Osteoblast (primary cell): ENCODE measurements around the gene CHD9NB. TPM values are rescaled to one million over a fixed set of nuclear protein-coding genes. Genes with fewer than 3 reads are reported as not detected.
A peak's percentile ranks its signal among the peaks of the same experiment; 100 is the strongest.

Source experiments
- DNase-seq: peaks from one replicate; pipeline ENCODE4 v3.0.0; 2011; ENCODE audit warnings: low spot score, mixed read lengths; ENCODE audit not compliant: insufficient read length; ENCODE audit errors: missing footprints
- H2AFZ ChIP-seq: 2 replicates; pipeline ENCODE4 v1.6.0; 2011; ENCODE audit warnings: mild to moderate bottlenecking, low read length
- H3K27ac ChIP-seq: 2 replicates; pipeline ENCODE4 v1.5.1; 2011; ENCODE audit warnings: mild to moderate bottlenecking, low read depth, low read length, moderate library complexity
- H3K27me3 ChIP-seq: 2 replicates; pipeline ENCODE4 v1.6.0; 2012; ENCODE audit warnings: mild to moderate bottlenecking, control low read depth, inconsistent platforms, low read length, moderate library complexity; ENCODE audit not compliant: insufficient read depth
- H3K36me3 ChIP-seq: 2 replicates; pipeline ENCODE4 v1.5.1; 2011; ENCODE audit warnings: mild to moderate bottlenecking, low read length, control low read depth, moderate library complexity; ENCODE audit not compliant: insufficient read depth
- H3K4me1 ChIP-seq: 2 replicates; pipeline ENCODE4 v1.5.1; 2011; ENCODE audit warnings: mild to moderate bottlenecking, low read length, control low read depth, moderate library complexity; ENCODE audit not compliant: insufficient read depth
- H3K4me2 ChIP-seq: 2 replicates; pipeline ENCODE4 v1.6.0; 2011; ENCODE audit warnings: mild to moderate bottlenecking, low read length; ENCODE audit not compliant: insufficient read depth
- H3K4me3 ChIP-seq: fragments of 200-600 bp; sonication (generic); 3 replicates; pipeline ENCODE4 v1.5.1; 2012; ENCODE audit warnings: mild to moderate bottlenecking, low read length, inconsistent platforms; ENCODE audit not compliant: insufficient read depth
- H3K79me2 ChIP-seq: 2 replicates; pipeline ENCODE4 v1.6.0; 2012; ENCODE audit warnings: mild to moderate bottlenecking, low read length, control low read depth, inconsistent platforms; ENCODE audit not compliant: insufficient read depth
- H3K9me3 ChIP-seq: 2 replicates; pipeline ENCODE4 v1.5.1; 2011; ENCODE audit warnings: low read depth, low read length, control low read depth
- H4K20me1 ChIP-seq: 2 replicates; pipeline ENCODE4 v1.6.0; 2012; ENCODE audit warnings: mild to moderate bottlenecking, low read length, control low read depth; ENCODE audit not compliant: insufficient read depth
- total RNA-seq: library from RNA; depleted of rRNA; stranded (reverse); fragments of >200 nt; gene quantifications from 2 replicates; pipeline ENCODE4 v1.2.3, GENCODE V29; 2012
- TF ChIP-seq, protein P1 (sequence below): IDR thresholded peaks from 2 replicates; pipeline ENCODE4 v1.5.1; 2011; ENCODE audit warnings: mild to moderate bottlenecking, low read depth, low read length, moderate library complexity; ENCODE audit errors: extremely low read depth

The CHD9NB gene
- 1.1 and 2.1 TPM in 2 replicates for total RNA-seq

DNA sequence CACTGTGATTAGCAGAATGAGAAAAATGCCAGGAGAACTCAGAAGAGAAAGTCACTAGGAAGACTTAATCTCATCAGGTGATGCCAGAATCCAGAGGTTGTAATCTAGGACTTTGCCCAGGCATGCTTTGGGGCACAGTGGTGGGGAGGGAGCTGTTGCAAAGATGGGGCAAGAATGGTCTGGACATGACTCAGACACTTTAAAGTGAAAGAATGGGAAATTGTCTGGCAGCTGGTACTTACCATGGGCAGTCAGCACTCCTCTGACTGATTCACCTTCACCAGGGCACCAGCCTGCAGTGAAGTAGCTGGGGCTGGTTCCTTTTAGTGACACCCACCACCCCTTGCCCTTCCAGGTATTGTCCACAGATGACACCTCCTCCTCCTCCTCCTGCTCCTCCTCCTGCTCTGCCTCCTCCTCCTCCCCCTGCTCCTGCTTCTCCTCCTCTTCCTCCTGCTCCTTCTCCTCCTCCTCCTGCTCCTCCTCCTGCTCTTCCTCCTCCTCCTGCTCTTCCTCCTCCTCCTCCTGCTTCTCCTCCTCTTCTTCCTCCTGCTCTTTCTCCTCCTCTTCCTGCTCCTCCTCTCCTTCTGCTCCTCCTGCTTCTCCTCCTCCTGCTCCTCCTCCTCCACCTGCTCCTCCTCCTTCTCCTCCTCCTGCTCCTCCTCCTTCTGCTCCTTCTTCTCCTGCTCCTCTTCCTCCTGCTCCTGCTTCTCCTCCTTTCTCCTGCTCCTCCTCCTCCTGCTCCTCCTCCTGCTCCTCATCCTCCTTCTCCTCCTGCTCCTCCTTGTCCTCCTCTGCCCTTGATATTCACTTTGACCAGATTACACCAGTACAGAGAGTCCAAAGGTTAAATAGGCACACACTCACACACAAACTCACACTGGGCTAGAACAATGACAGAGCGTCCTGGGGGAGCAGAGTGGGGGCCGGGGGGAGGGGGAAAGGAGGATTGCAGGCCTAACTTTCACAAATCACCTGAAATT, at the start of gene CHD9NB:
TSS of gene CHD9NB (minus strand) at position 379 of the 983 bp plus-strand sequence. CDS start 8,739 bp downstream, outside the sequence.
- H3K4me3 ChIP-seq: peak within 1 kb of the TSS; percentile 47
- no peaks in the 10 kb centered on the region for H3K9me3 ChIP-seq
- H3K36me3 ChIP-seq: no peaks in the 10 kb centered on the region
- TF ChIP-seq, protein P1, sequence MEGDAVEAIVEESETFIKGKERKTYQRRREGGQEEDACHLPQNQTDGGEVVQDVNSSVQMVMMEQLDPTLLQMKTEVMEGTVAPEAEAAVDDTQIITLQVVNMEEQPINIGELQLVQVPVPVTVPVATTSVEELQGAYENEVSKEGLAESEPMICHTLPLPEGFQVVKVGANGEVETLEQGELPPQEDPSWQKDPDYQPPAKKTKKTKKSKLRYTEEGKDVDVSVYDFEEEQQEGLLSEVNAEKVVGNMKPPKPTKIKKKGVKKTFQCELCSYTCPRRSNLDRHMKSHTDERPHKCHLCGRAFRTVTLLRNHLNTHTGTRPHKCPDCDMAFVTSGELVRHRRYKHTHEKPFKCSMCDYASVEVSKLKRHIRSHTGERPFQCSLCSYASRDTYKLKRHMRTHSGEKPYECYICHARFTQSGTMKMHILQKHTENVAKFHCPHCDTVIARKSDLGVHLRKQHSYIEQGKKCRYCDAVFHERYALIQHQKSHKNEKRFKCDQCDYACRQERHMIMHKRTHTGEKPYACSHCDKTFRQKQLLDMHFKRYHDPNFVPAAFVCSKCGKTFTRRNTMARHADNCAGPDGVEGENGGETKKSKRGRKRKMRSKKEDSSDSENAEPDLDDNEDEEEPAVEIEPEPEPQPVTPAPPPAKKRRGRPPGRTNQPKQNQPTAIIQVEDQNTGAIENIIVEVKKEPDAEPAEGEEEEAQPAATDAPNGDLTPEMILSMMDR: no peak
- peaks cover 7% of the 10 kb centered on the region for H3K79me2 ChIP-seq
- no peaks in the 10 kb centered on the region for H4K20me1 ChIP-seq
- peaks cover 31% of the 10 kb centered on the region for H3K4me1 ChIP-seq
- H3K27me3 ChIP-seq: no peaks in the 10 kb centered on the region
- peak; percentile 94 for DNase-seq
- peak within 1 kb of the TSS; percentile 30 for H3K27ac ChIP-seq
- peak within 1 kb of the TSS; percentile 55 for H3K4me2 ChIP-seq
- H2AFZ ChIP-seq: peak within 1 kb of the TSS; percentile 5

DNA sequence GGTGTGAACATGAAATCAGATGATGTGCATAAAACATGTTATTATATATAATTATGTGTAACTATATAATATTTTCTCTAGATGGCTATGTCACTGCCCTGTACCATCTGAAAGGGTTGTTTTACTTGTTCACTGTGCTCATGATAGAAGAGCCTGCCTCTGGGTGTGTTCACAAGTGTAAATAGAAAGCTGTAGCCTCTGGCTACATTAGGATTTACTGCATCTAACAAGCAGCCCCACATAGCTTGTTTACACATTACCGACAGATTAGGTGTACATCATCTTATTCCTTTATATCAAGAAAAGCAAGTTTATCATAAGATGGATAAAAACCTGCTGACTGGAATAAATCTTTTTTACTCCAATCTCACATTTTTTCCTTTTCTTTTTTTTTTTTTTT, 48.2 kb upstream of the CHD9NB start:
- H3K27me3 ChIP-seq: no peaks in the 10 kb centered on the region
- H3K36me3 ChIP-seq: no peaks in the 10 kb centered on the region
- H3K9me3 ChIP-seq: no peaks in the 10 kb centered on the region
- no peak overlapping the region for H3K4me2 ChIP-seq
- no peak overlapping the region for H3K27ac ChIP-seq
- TF ChIP-seq, protein P1: no peak
- peaks cover 21% of the 10 kb centered on the region for H3K4me1 ChIP-seq
- DNase-seq: no peak
- no peaks in the 10 kb centered on the region for H4K20me1 ChIP-seq
- H2AFZ ChIP-seq: no peak overlapping the region
- peaks cover 40% of the 10 kb centered on the region for H3K79me2 ChIP-seq
- H3K4me3 ChIP-seq: no peak overlapping the region

DNA sequence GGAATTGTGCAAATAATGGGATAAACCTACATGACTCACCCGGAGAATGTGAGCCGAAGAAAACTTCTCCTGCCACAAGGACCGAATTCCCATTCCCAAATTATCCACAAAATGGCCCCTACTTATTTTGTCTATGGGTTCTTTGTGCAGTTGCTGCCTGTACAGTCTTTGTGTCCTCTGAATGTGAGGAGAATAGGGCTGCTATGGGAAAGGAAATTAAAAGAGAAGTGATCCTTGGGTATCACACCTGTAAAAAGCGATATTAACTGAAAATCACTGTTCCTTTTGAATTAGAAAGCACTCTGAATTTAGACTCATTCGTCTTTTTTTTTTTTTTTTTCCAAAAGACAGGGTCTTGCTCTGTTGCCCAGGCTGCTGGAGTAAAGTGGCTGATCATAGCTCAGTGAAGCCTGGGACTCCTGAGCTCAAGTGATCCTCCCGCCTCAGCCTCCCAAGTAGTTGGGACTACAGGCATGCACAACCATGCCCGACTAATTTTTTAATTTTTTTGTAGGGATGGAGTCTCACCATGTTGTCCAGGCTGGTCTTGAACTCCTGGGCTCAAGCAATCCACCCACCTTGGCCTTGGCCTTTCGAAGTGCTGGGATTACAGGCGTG, 47.5 kb upstream of the CHD9NB start:
- H2AFZ ChIP-seq: peak overlapping the region; percentile 47

More for the DNA sequence above, 47.5 kb upstream of the CHD9NB start:
- H3K4me2 ChIP-seq: peak overlapping the region; percentile 84
- H3K4me1 ChIP-seq: peaks cover 21% of the 10 kb centered on the region
- TF ChIP-seq, protein P1: no peak
- peak overlapping the region; percentile 59 for H3K4me3 ChIP-seq
- H3K79me2 ChIP-seq: peaks cover 37% of the 10 kb centered on the region
- H4K20me1 ChIP-seq: no peaks in the 10 kb centered on the region
- H3K9me3 ChIP-seq: no peaks in the 10 kb centered on the region
- no peaks in the 10 kb centered on the region for H3K27me3 ChIP-seq
- no peaks in the 10 kb centered on the region for H3K36me3 ChIP-seq
- no peak for DNase-seq
- peak overlapping the region; percentile 91 for H3K27ac ChIP-seq
